SH-SY5Y (cell line): ENCODE measurements around the gene IL6ST.

Experiments
- GATA2 ChIP-seq: IDR thresholded peaks from 2 replicates; pipeline ENCODE4 v1.6.1; 2011; ENCODE audit warnings: mild to moderate bottlenecking, low read depth, low read length
- GATA3 ChIP-seq: IDR thresholded peaks from 2 replicates; pipeline ENCODE4 v1.6.1; 2011; ENCODE audit warnings: low read depth, mild to moderate bottlenecking, low read length, moderate library complexity

DNA sequence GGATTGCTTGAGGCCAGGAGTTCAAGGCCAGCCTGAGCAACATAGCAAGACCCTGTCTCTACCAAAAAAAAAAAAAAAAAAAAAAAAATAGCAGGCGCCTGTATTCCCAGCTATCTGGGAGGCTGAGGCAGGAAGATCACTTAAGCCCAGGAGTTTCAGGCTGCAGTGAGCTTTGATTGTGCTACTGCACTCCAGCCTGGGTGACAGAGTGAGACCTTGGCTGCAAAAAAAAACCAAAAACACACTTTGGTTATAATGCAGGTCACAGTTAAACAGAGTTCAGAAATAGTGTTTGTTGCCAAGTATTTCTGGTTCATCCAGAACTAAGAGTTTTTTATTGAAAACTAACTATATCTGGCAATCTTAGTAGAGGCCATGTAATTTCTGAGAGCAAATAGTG is 24.1 kb upstream of the IL6ST start:
- no peak for TF ChIP-seq GATA3
- TF ChIP-seq GATA2: no peak
